IPS DF 4.7 (cell line): Measurements from ENCODE around the gene COQ2.

Experiments used
- DNase-seq: peaks from one replicate; pipeline ENCODE4 v3.0.0-alpha.2; 2013; ENCODE audit warnings: low spot score; ENCODE audit errors: extremely low read depth

The COQ2 gene

GRCh38 chr4:83219344-83220331, 65.0 kb downstream of the COQ2 start:
- DNase-seq, result no peak

GRCh38 chr4:83217721-83218522, 66.7 kb downstream of the COQ2 start:
- no peak for DNase-seq

- no peak for DNase-seq
Measured at GRCh38 chr4:83216959-83217683, 67.5 kb downstream of the COQ2 start.

- DNase-seq, result no peak
Measured at GRCh38 chr4:83214079-83214478, 70.5 kb downstream of the COQ2 start.
